WTC11 (cell line): ENCODE measurements around the gene NARS2. TPM values are rescaled to one million over a fixed set of nuclear protein-coding genes. Genes with fewer than 3 reads are reported as not detected.

Experiments
- ATAC-seq: fragments of 200-7000 bp; cut with Tn5 transposase; 2 replicates; pipeline ENCODE4 v1.10.0; 2021; ENCODE audit warnings: mild to moderate bottlenecking, moderate library complexity
- CTCF ChIA-PET: fragments of 300-600 bp; sonication (Branson Sonifier 250); formaldehyde crosslinking; loops from one replicate; lab custom pipeline; 2021; ENCODE audit warnings: antibody characterized with exemption; lab: Charles Lee
- POLR2A ChIA-PET: fragments of 350-600 bp; sonication (Branson Sonifier 250); formaldehyde crosslinking; loops from one replicate; lab custom pipeline; 2021; ENCODE audit warnings: antibody characterized with exemption; lab: Charles Lee
- DNase-seq: peaks from one replicate; pipeline ENCODE4 v3.0.0; 2021; ENCODE audit warnings: low spot score
- H3K27ac Mint-ChIP-seq: 2 replicates; pipeline ENCODE4 v1.8.0; 2021; ENCODE audit warnings: mixed read lengths
- H3K27me3 Mint-ChIP-seq: 2 replicates; pipeline ENCODE4 v1.8.0; 2021; ENCODE audit warnings: low read depth, mild to moderate bottlenecking, moderate library complexity, mixed read lengths
- H3K36me3 Mint-ChIP-seq: 2 replicates; pipeline ENCODE4 v1.8.0; 2021; ENCODE audit warnings: mixed read lengths
- H3K4me1 Mint-ChIP-seq: 2 replicates; pipeline ENCODE4 v1.8.0; 2022; ENCODE audit warnings: mixed read lengths
- H3K4me3 Mint-ChIP-seq: 2 replicates; pipeline ENCODE4 v1.8.0; 2021; ENCODE audit warnings: mild to moderate bottlenecking, moderate library complexity, mixed read lengths
- H3K9me3 Mint-ChIP-seq: 2 replicates; pipeline ENCODE4 v1.8.0; 2021; ENCODE audit warnings: mixed read lengths
- CBFB ChIP-seq: sonication (generic); formaldehyde crosslinking; IDR thresholded peaks from 2 replicates; pipeline ENCODE4 v1.8.1; 2022; ENCODE audit warnings: mild to moderate bottlenecking, low read depth, missing genetic modification reagents
- CREB1 ChIP-seq: sonication (generic); formaldehyde crosslinking; IDR thresholded peaks from 2 replicates; pipeline ENCODE4 v1.8.0; 2023; ENCODE audit warnings: mild to moderate bottlenecking, missing genetic modification reagents
- CREM ChIP-seq: sonication (generic); formaldehyde crosslinking; IDR thresholded peaks from 2 replicates; pipeline ENCODE4 v1.8.1; 2022; ENCODE audit warnings: mild to moderate bottlenecking, missing genetic modification reagents, moderate library complexity
- E2F4 ChIP-seq: sonication (generic); formaldehyde crosslinking; IDR thresholded peaks from 2 replicates; pipeline ENCODE4 v1.8.1; 2022; ENCODE audit warnings: low read depth, mild to moderate bottlenecking, moderate library complexity, missing genetic modification reagents, borderline replicate concordance
- ERG ChIP-seq: fragments of 250-450 bp; sonication (Bioruptor Pico); IDR thresholded peaks from 2 replicates; pipeline ENCODE4 v1.8.0; 2021; ENCODE audit warnings: mild to moderate bottlenecking
- FOXJ3 ChIP-seq: sonication (generic); formaldehyde crosslinking; IDR thresholded peaks from 2 replicates; pipeline ENCODE4 v1.9.0; 2021; ENCODE audit warnings: missing genetic modification reagents, mild to moderate bottlenecking, borderline replicate concordance
- FOXK1 ChIP-seq: sonication (generic); formaldehyde crosslinking; IDR thresholded peaks from 2 replicates; pipeline ENCODE4 v1.8.0; 2022; ENCODE audit warnings: mild to moderate bottlenecking, moderate library complexity, missing genetic modification reagents
- GABPB1 ChIP-seq: sonication (generic); formaldehyde crosslinking; IDR thresholded peaks from 2 replicates; pipeline ENCODE4 v1.8.1; 2023; ENCODE audit warnings: mild to moderate bottlenecking, missing genetic modification reagents
- GTF2I ChIP-seq: fragments of 250-450 bp; sonication (Bioruptor Pico); conservative IDR thresholded peaks from 2 replicates; pipeline ENCODE4 v1.4.0; 2021; ENCODE audit warnings: mild to moderate bottlenecking
- HMGA2 ChIP-seq: fragments of 250-450 bp; sonication (Bioruptor Pico); IDR thresholded peaks from 2 replicates; pipeline ENCODE4 v1.4.0; 2021; ENCODE audit warnings: mild to moderate bottlenecking, moderate library complexity
- JAZF1 ChIP-seq: fragments of 250-450 bp; sonication (Bioruptor Pico); IDR thresholded peaks from 2 replicates; pipeline ENCODE4 v1.9.0; 2021; ENCODE audit warnings: moderate library complexity, mild to moderate bottlenecking, inconsistent platforms
- KAT7 ChIP-seq: sonication (generic); formaldehyde crosslinking; IDR thresholded peaks from 2 replicates; pipeline ENCODE4 v1.8.1; 2023; ENCODE audit warnings: missing genetic modification reagents, mild to moderate bottlenecking, borderline replicate concordance
- NR1H2 ChIP-seq: sonication (generic); formaldehyde crosslinking; IDR thresholded peaks from 2 replicates; pipeline ENCODE4 v1.9.0; 2021; ENCODE audit warnings: mild to moderate bottlenecking, moderate library complexity, missing genetic modification reagents
- RORB ChIP-seq: fragments of 250-450 bp; sonication (Bioruptor Pico); IDR thresholded peaks from 2 replicates; pipeline ENCODE4 v1.9.0; 2021; ENCODE audit warnings: mild to moderate bottlenecking
- SMAD3 ChIP-seq: sonication (generic); formaldehyde crosslinking; IDR thresholded peaks from 2 replicates; pipeline ENCODE4 v1.8.0; 2022; ENCODE audit warnings: missing genetic modification reagents, mild to moderate bottlenecking, borderline replicate concordance
- SOX15 ChIP-seq: fragments of 250-450 bp; sonication (Bioruptor Pico); IDR thresholded peaks from 2 replicates; pipeline ENCODE4 v1.9.0; 2021; ENCODE audit warnings: mild to moderate bottlenecking
- STAT6 ChIP-seq: sonication (generic); formaldehyde crosslinking; conservative IDR thresholded peaks from 2 replicates; pipeline ENCODE4 v1.8.1; 2023; ENCODE audit warnings: mild to moderate bottlenecking, low read depth, missing genetic modification reagents, moderate library complexity
- TEAD4 ChIP-seq: sonication (generic); formaldehyde crosslinking; IDR thresholded peaks from 2 replicates; pipeline ENCODE4 v1.8.0; 2022; ENCODE audit warnings: mild to moderate bottlenecking, missing genetic modification reagents
- ZMAT4 ChIP-seq: fragments of 250-450 bp; sonication (Bioruptor Pico); IDR thresholded peaks from 2 replicates; pipeline ENCODE4 v1.9.0; 2021; ENCODE audit warnings: mild to moderate bottlenecking
- ZNF121 ChIP-seq: sonication (generic); formaldehyde crosslinking; IDR thresholded peaks from 2 replicates; pipeline ENCODE4 v1.8.0; 2023; ENCODE audit warnings: missing genetic modification reagents
- ZNF317 ChIP-seq: sonication (generic); formaldehyde crosslinking; IDR thresholded peaks from 2 replicates; pipeline ENCODE4 v1.8.1; 2023; ENCODE audit warnings: low read depth, mild to moderate bottlenecking, moderate library complexity, missing genetic modification reagents, borderline replicate concordance
- ZNF396 ChIP-seq: fragments of 250-450 bp; sonication (Bioruptor Pico); IDR thresholded peaks from 2 replicates; pipeline ENCODE4 v1.8.0; 2021; ENCODE audit warnings: mild to moderate bottlenecking, moderate library complexity, borderline replicate concordance
- ZNF671 ChIP-seq: fragments of 250-450 bp; sonication (Bioruptor Pico); IDR thresholded peaks from 2 replicates; pipeline ENCODE4 v1.8.0; 2021; ENCODE audit warnings: mild to moderate bottlenecking
- total RNA-seq: library from RNA; stranded (reverse); gene quantifications from 3 replicates; pipeline ENCODE4 v1.2.3, GENCODE V29; 2021

The NARS2 gene
- total RNA-seq, 1 experiment from 2014 or later, result 36.4 TPM

GRCh38 chr11:78397398-78397797 lies 177.3 kb downstream of the NARS2 start (continued):
- TF ChIP-seq E2F4 (CRISPR knock-in tag) (no peak), ZNF317 (CRISPR knock-in tag) (no peak), ZNF396 (CRISPR knock-in tag) (no peak), CBFB (no peak), RORB (CRISPR knock-in tag) (no peak), HMGA2 (no peak), GABPB1 (CRISPR knock-in tag) (no peak), TEAD4 (CRISPR knock-in tag) (no peak)

- peaks cover 24% of the 10 kb centered on the region for H3K4me1 Mint-ChIP-seq
Measured at GRCh38 chr11:78395597-78395996, 179.1 kb downstream of the NARS2 start.

GRCh38 chr11:78392854-78393253 lies 181.8 kb downstream of the NARS2 start:
- no peak overlapping the region for H3K27ac Mint-ChIP-seq
- H3K9me3 Mint-ChIP-seq, result no peaks in the 10 kb centered on the region
- H3K4me3 Mint-ChIP-seq, result no peak overlapping the region
- DNase-seq (no peak), ATAC-seq (no peak; the same call in 1 of the 2 replicates)
- no peaks in the 10 kb centered on the region for H3K36me3 Mint-ChIP-seq
- POLR2A ChIA-PET, result no interaction called here
- CTCF ChIA-PET, result no interaction called here
- H3K27me3 Mint-ChIP-seq, result peaks cover 8% of the 10 kb centered on the region
- peaks cover 5% of the 10 kb centered on the region for H3K4me1 Mint-ChIP-seq
- no peak for TF ChIP-seq SMAD3 (CRISPR knock-in tag)
- TF ChIP-seq ZMAT4 (CRISPR knock-in tag), result no peak
- TF ChIP-seq KAT7 (CRISPR knock-in tag), result no peak
- no peak for TF ChIP-seq RORB (CRISPR knock-in tag)
- TF ChIP-seq STAT6 (CRISPR knock-in tag), result no peak
- TF ChIP-seq GTF2I (CRISPR knock-in tag), result no peak
- no peak for TF ChIP-seq FOXK1 (CRISPR knock-in tag)
- TF ChIP-seq ERG (CRISPR knock-in tag), result no peak
- no peak for TF ChIP-seq TEAD4 (CRISPR knock-in tag)
- no peak for TF ChIP-seq ZNF671 (CRISPR knock-in tag)
- no peak for TF ChIP-seq CREB1 (CRISPR knock-in tag)
- no peak for TF ChIP-seq SOX15 (CRISPR knock-in tag)
- TF ChIP-seq ZNF121, result no peak
- TF ChIP-seq JAZF1 (CRISPR knock-in tag), result no peak
- no peak for TF ChIP-seq NR1H2
- no peak for TF ChIP-seq FOXJ3

More at GRCh38 chr11:78395597-78395996, 179.1 kb downstream of the NARS2 start:
- peaks cover 32% of the 10 kb centered on the region for H3K27me3 Mint-ChIP-seq
- no peaks in the 10 kb centered on the region for H3K36me3 Mint-ChIP-seq
- ChIA-PET CTCF (no interaction called here), POLR2A (no interaction called here)
- no peak overlapping the region for H3K4me3 Mint-ChIP-seq
- ATAC-seq, result no peak
- no peak for DNase-seq
- TF ChIP-seq ERG (CRISPR knock-in tag), result no peak
- TF ChIP-seq ZNF121, result no peak
- TF ChIP-seq FOXK1 (CRISPR knock-in tag), result no peak
- TF ChIP-seq CREM (CRISPR knock-in tag), result no peak
- no peaks in the 10 kb centered on the region for H3K9me3 Mint-ChIP-seq
- no peak overlapping the region for H3K27ac Mint-ChIP-seq
